SH-SY5Y (cell line): ENCODE measurements around the gene CTCFL.

ENCODE experiments used
- GATA2 ChIP-seq: IDR thresholded peaks from 2 replicates; pipeline ENCODE4 v1.6.1; 2011; ENCODE audit warnings: mild to moderate bottlenecking, low read depth, low read length
- GATA3 ChIP-seq: IDR thresholded peaks from 2 replicates; pipeline ENCODE4 v1.6.1; 2011; ENCODE audit warnings: low read depth, mild to moderate bottlenecking, low read length, moderate library complexity

- no peak for TF ChIP-seq GATA2
- TF ChIP-seq GATA3 = no peak
Observed at GRCh38 chr20:57564180-57564802, 39.4 kb upstream of the CTCFL start.
